Panc1 (cell line): ENCODE data around the gene LTO1.
A peak's percentile ranks its signal among the peaks of the same experiment; 100 is the strongest.

Source experiments
- POLR2AphosphoS5 ChIP-seq: IDR thresholded peaks from 2 replicates; pipeline ENCODE4 v1.6.1; 2012; ENCODE audit warnings: mild to moderate bottlenecking, low read depth, low read length, moderate library complexity
- TCF7L2 ChIP-seq: IDR thresholded peaks from 2 replicates; pipeline ENCODE4 v1.6.1; 2011; ENCODE audit warnings: mild to moderate bottlenecking, low read depth, low read length, inconsistent platforms
- TF ChIP-seq, protein P1 (sequence below): fragments of 450-650 bp; IDR thresholded peaks from 2 replicates; pipeline ENCODE4 v1.5.1; 2017; ENCODE audit warnings: mild to moderate bottlenecking

DNA sequence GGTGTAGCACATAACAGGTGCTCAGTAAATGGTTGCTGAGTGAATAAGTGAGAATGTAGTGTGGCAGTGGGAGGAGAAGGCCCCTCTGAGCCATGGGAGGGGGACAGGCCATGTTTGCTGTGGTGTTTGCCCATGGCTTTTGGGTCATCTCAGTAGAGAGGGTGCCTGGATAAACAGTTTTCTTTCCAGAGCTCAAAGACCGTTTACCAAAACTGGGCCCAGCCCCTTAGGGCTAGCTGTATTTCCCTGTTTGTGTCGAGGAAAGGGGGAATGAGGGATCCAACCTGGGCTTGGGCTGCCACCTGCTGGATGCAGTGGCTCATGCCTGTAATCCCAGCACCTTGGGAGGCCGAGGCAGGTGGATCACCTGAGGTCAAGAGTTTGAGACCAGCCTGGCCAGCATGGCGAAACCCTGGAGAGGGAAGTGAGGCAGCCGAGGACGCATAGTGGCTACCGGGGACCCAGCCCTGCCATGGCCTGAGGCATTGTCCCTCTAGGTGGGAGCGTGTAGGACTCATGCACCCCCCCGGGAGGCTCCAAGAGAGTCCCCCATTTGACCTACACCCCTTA lies 8.7 kb upstream of the LTO1 start:
- no peak for TF ChIP-seq POLR2AphosphoS5
- TF ChIP-seq, protein P1, sequence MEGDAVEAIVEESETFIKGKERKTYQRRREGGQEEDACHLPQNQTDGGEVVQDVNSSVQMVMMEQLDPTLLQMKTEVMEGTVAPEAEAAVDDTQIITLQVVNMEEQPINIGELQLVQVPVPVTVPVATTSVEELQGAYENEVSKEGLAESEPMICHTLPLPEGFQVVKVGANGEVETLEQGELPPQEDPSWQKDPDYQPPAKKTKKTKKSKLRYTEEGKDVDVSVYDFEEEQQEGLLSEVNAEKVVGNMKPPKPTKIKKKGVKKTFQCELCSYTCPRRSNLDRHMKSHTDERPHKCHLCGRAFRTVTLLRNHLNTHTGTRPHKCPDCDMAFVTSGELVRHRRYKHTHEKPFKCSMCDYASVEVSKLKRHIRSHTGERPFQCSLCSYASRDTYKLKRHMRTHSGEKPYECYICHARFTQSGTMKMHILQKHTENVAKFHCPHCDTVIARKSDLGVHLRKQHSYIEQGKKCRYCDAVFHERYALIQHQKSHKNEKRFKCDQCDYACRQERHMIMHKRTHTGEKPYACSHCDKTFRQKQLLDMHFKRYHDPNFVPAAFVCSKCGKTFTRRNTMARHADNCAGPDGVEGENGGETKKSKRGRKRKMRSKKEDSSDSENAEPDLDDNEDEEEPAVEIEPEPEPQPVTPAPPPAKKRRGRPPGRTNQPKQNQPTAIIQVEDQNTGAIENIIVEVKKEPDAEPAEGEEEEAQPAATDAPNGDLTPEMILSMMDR = peak; percentile 94
- no peak for TF ChIP-seq TCF7L2
